Vagina (tissue), 2 donors: ENCODE data around the gene MATK. TPM values are rescaled to one million over a fixed set of nuclear protein-coding genes. Genes with fewer than 3 reads are reported as not detected.

Source experiments
- DNase-seq, 2 donors: peaks; one replicate each; pipeline ENCODE4 v3.0.0-alpha.2; 2017; ENCODE audit errors: extremely low spot score in 2 of 2
- H3K27ac ChIP-seq: fragments of 200-600 bp; sonication (generic); one replicate; pipeline ENCODE4 v1.5.1; 2019
- H3K27me3 ChIP-seq: fragments of 200-600 bp; sonication (generic); one replicate; pipeline ENCODE4 v1.5.1; 2019
- H3K36me3 ChIP-seq, 2 donors: fragments of 200-600 bp; sonication (generic); one replicate each; pipeline ENCODE4 v1.5.1; 2017 to 2019
- H3K4me1 ChIP-seq: fragments of 200-600 bp; sonication (generic); one replicate; pipeline ENCODE4 v1.5.1; 2019
- H3K4me3 ChIP-seq, 2 donors: fragments of 200-600 bp; sonication (generic); 1 replicate in 1 of 2; 2 replicates in 1 of 2; pipeline ENCODE4 v1.5.1; 2016 to 2019
- H3K9me3 ChIP-seq: fragments of 200-600 bp; sonication (generic); one replicate; pipeline ENCODE4 v1.5.1; 2019
- CTCF ChIP-seq, 3 experiments: fragments of 450-650 bp in 2 of 3; fragments of 200-600 bp in 1 of 3; sonication (generic) in 1 of 3; IDR thresholded peaks; one replicate each; pipeline ENCODE4 v1.5.1; 2017 to 2019; ENCODE audit warnings: antibody characterized with exemption in 3 of 3, mild to moderate bottlenecking in 2 of 3, moderate library complexity in 2 of 3
- POLR2A ChIP-seq, 2 donors: fragments of 450-650 bp; IDR thresholded peaks; one replicate each; pipeline ENCODE4 v1.6.1; 2017; ENCODE audit warnings: antibody characterized with exemption in 2 of 2, mild to moderate bottlenecking in 2 of 2, moderate library complexity in 2 of 2
- POLR2AphosphoS5 ChIP-seq, 2 donors: sonication (generic); formaldehyde crosslinking; IDR thresholded peaks; one replicate each; pipeline ENCODE4 v1.9.0; 2017; ENCODE audit warnings: antibody characterized with exemption in 2 of 2, mild to moderate bottlenecking in 2 of 2, low read depth in 1 of 2; ENCODE audit not compliant: insufficient read depth in 1 of 2
- intact Hi-C: fragments of 100-400 bp; cut with DNase I; formaldehyde crosslinking; loops from one replicate; pipeline ENCODE4 v1.15.1; 2023
- total RNA-seq: library from RNA; depleted of rRNA; stranded (reverse); fragments of >200 nt; gene quantifications from one replicate; pipeline ENCODE4 v1.2.3, GENCODE V29; 2016

Gene MATK
- total RNA-seq, 1 donor from 2014 or later = 1.2 TPM

- Histone ChIP-seq H3K9me3 (no peaks in the 10 kb centered on the region), H3K27me3 (no peaks in the 10 kb centered on the region), H3K4me3 (no peak overlapping the region), H3K27ac (no peak overlapping the region), H3K36me3 (no peaks in the 10 kb centered on the region), H3K4me1 (no peaks in the 10 kb centered on the region)
- intact Hi-C loops = no loop called here
- no peak for DNase-seq
- no peak for TF ChIP-seq POLR2A (IDR thresholded peaks at IDR 0.05)
- no peak for TF ChIP-seq POLR2AphosphoS5 (IDR thresholded peaks at IDR 0.05; ENCODE audit: insufficient read depth in 1 of 2, low read depth in 1 of 2)
- no peak for TF ChIP-seq CTCF (IDR thresholded peaks at IDR 0.05)
These were observed 11.4 kb downstream of the MATK start for GRCh38 chr19:3774621-3775373.

- Histone ChIP-seq H3K36me3 (no peaks in the 10 kb centered on the region), H3K4me1 (no peaks in the 10 kb centered on the region), H3K4me3 (no peak overlapping the region), H3K27me3 (no peaks in the 10 kb centered on the region), H3K9me3 (no peaks in the 10 kb centered on the region), H3K27ac (no peak overlapping the region)
- intact Hi-C loops = no loop called here
- DNase-seq = no peak
- TF ChIP-seq POLR2A (IDR thresholded peaks at IDR 0.05) (no peak), POLR2AphosphoS5 (IDR thresholded peaks at IDR 0.05; ENCODE audit: insufficient read depth in 1 of 2, low read depth in 1 of 2) (no peak), CTCF (IDR thresholded peaks at IDR 0.05) (no peak)
These were observed 12.2 kb downstream of the MATK start for GRCh38 chr19:3773814-3774515.

- TF ChIP-seq CTCF (IDR thresholded peaks at IDR 0.05) (no peak), POLR2AphosphoS5 (IDR thresholded peaks at IDR 0.05; ENCODE audit: insufficient read depth in 1 of 2, low read depth in 1 of 2) (no peak), POLR2A (IDR thresholded peaks at IDR 0.05) (no peak)
- intact Hi-C loops = no loop called here
- H3K9me3 ChIP-seq = no peaks in the 10 kb centered on the region
- H3K4me1 ChIP-seq = no peaks in the 10 kb centered on the region
- no peaks in the 10 kb centered on the region for H3K27me3 ChIP-seq
- H3K27ac ChIP-seq = no peak within 1 kb of the TSS
- H3K36me3 ChIP-seq = peaks cover 0 to 14% of the 10 kb centered on the region in 2 donors
- DNase-seq = no peak
- no peak within 1 kb of the TSS for H3K4me3 ChIP-seq
These were observed 14.2 kb downstream of the MATK start, which contains the start of gene RAX2 for GRCh38 chr19:3771906-3772455. Gene RAX2 (minus strand): TSS chr19:3772228. CDS start chr19:3771742, 486 bp downstream.

GRCh38 chr19:3771000-3771905, 14.9 kb downstream of the MATK start:
- no peak for DNase-seq
- no peak overlapping the region for H3K27ac ChIP-seq
- no peaks in the 10 kb centered on the region for H3K4me1 ChIP-seq
- H3K9me3 ChIP-seq = no peaks in the 10 kb centered on the region
- H3K4me3 ChIP-seq = no peak overlapping the region
- TF ChIP-seq POLR2AphosphoS5 (IDR thresholded peaks at IDR 0.05; ENCODE audit: insufficient read depth in 1 of 2, low read depth in 1 of 2) (no peak), POLR2A (IDR thresholded peaks at IDR 0.05) (no peak), CTCF (IDR thresholded peaks at IDR 0.05) (no peak)
- intact Hi-C loops = no loop called here
- no peaks in the 10 kb centered on the region for H3K27me3 ChIP-seq
- H3K36me3 ChIP-seq = peaks cover 0 to 19% of the 10 kb centered on the region in 2 donors
